HEK293T (cell line): ENCODE measurements around the gene DUSP14.

ENCODE experiments used
- ARNT ChIP-seq: fragments of 450-650 bp; IDR thresholded peaks from 2 replicates; pipeline ENCODE4 v1.6.1; 2017; ENCODE audit warnings: mild to moderate bottlenecking
- NFRKB ChIP-seq: fragments of 450-650 bp; IDR thresholded peaks from 2 replicates; pipeline ENCODE4 v1.6.1; 2016; ENCODE audit warnings: mild to moderate bottlenecking, moderate library complexity
- ZNF384 ChIP-seq: fragments of 450-650 bp; IDR thresholded peaks from 2 replicates; pipeline ENCODE4 v1.6.1; 2016

GRCh38 chr17:37490022-37490587 is 414 bp downstream of the DUSP14 start:
- TF ChIP-seq ZNF384 (no peak), NFRKB (no peak), ARNT (no peak)
